ENCODE results near the gene ADARB2. TPM values are rescaled to one million over a fixed set of nuclear protein-coding genes. Genes with fewer than 3 reads are reported as not detected.
"Not testable (repeated sequence)": the region's sequence is repeated elsewhere in the genome, so short reads cannot be mapped to it uniquely, and the experiment has no call there.

ADARB2 gene
- total RNA-seq, 4 donors from 2014 or later = 0.32 to 1.6 (median 0.80) TPM

DNA sequence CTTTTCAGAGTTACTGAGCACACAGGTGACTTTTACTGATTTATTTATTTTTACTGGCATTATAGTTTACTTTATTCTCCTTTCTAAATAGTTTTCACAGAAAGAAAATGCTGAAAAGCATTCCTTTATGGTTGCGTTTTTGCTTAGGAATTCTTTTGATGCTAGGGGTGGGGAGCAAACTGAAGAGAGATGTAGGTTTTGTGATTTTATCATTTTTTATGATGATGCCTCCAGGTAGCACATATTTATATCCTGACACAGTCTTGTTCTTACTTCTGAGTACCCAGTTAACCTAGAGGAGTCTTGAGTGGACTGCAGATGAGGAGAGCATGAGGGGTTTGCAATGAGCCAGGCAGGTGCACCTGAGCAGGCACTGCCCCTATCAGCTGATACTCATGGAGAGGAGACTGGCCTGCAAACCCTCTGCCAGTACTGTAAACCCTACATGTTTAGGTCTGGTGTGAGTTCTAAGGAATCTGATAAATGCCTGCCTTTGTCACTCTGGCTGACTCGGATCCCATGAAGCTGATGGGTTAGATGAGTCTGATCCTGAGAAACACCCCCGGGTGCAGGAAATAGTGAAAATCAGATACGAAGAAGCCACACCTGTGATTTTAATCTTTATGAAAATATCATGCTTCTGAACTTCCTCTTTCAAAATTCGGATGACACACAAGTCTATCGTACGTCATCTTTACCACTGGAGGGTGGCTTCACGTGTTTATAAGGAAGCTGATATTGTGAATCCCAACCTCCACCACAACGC, 378.3 kb downstream of the ADARB2 start:
- no peak for TF ChIP-seq POLR2A (IDR thresholded peaks at IDR 0.05)
- TF ChIP-seq, protein P1, sequence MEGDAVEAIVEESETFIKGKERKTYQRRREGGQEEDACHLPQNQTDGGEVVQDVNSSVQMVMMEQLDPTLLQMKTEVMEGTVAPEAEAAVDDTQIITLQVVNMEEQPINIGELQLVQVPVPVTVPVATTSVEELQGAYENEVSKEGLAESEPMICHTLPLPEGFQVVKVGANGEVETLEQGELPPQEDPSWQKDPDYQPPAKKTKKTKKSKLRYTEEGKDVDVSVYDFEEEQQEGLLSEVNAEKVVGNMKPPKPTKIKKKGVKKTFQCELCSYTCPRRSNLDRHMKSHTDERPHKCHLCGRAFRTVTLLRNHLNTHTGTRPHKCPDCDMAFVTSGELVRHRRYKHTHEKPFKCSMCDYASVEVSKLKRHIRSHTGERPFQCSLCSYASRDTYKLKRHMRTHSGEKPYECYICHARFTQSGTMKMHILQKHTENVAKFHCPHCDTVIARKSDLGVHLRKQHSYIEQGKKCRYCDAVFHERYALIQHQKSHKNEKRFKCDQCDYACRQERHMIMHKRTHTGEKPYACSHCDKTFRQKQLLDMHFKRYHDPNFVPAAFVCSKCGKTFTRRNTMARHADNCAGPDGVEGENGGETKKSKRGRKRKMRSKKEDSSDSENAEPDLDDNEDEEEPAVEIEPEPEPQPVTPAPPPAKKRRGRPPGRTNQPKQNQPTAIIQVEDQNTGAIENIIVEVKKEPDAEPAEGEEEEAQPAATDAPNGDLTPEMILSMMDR (IDR thresholded peaks at IDR 0.05) = no peak
- no peak for TF ChIP-seq POLR2AphosphoS5 (IDR thresholded peaks at IDR 0.05)
- TF ChIP-seq EP300 (IDR thresholded peaks at IDR 0.05) = no peak
- Histone ChIP-seq H3K9me3 (no peaks in the 10 kb centered on the region), H3K36me3 (no peaks in the 10 kb centered on the region), H3K4me1 (peaks cover 2% of the 10 kb centered on the region), H3K27me3 (peaks cover 20% of the 10 kb centered on the region), H3K27ac (no peak overlapping the region), H3K4me3 (no peak overlapping the region)
- DNase-seq (ENCODE audit: low spot score in 2 of 2) = no peak
- WGBS = 61% methylated on average over 9 of the region's 9 CpGs

- Histone ChIP-seq H3K4me1 (peaks cover 2% of the 10 kb centered on the region), H3K4me3 (no peak overlapping the region), H3K36me3 (no peaks in the 10 kb centered on the region), H3K27me3 (peaks cover 20% of the 10 kb centered on the region), H3K9me3 (no peaks in the 10 kb centered on the region), H3K27ac (no peak overlapping the region)
- WGBS = 97% methylated on average over 5 of the region's 5 CpGs
- DNase-seq (ENCODE audit: low spot score in 2 of 2) = no peak
- no peak for TF ChIP-seq POLR2A (IDR thresholded peaks at IDR 0.05)
- no peak for TF ChIP-seq EP300 (IDR thresholded peaks at IDR 0.05)
- TF ChIP-seq POLR2AphosphoS5 (IDR thresholded peaks at IDR 0.05) = no peak
- TF ChIP-seq, protein P1 (IDR thresholded peaks at IDR 0.05) = no peak
These were observed 379.2 kb downstream of the ADARB2 start for GRCh38 chr10:1358147-1358546.

DNA sequence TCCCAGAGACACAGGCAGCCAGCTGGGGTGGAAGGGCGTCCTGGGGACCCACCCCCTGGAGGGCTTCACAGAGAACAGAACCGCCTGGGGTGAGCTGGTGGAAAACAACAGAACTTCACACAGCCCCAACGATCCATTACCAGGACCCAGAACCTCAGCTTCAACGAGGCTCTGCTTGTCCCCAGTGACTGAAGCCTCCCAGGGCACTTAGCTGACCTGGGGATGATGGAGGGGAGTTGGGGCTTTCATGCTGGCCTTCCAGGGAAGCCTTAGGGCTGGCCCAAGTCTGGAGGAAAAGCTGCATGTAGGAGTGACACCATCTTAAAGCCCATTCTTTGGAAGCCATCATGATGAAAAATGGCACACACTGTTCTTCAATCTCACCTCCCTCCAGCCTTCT, 381.0 kb downstream of the ADARB2 start:
- TF ChIP-seq POLR2A (IDR thresholded peaks at IDR 0.05) (no peak), POLR2AphosphoS5 (IDR thresholded peaks at IDR 0.05) (no peak), EP300 (IDR thresholded peaks at IDR 0.05) (no peak)
- TF ChIP-seq, protein P1 (IDR thresholded peaks at IDR 0.05) = no peak
- no peak overlapping the region for H3K27ac ChIP-seq
- H3K36me3 ChIP-seq = no peaks in the 10 kb centered on the region
- H3K27me3 ChIP-seq = peaks cover 20% of the 10 kb centered on the region
- H3K4me3 ChIP-seq = no peak overlapping the region
- WGBS = 67% methylated on average over 4 of the region's 4 CpGs
- peak in 1 of 2 donors; percentile 53 for DNase-seq (ENCODE audit: low spot score in 2 of 2)
- H3K9me3 ChIP-seq = no peaks in the 10 kb centered on the region
- H3K4me1 ChIP-seq = peaks cover 2% of the 10 kb centered on the region

GRCh38 chr10:1354809-1355710, 382.3 kb downstream of the ADARB2 start:
- Histone ChIP-seq H3K27ac (no peak overlapping the region), H3K36me3 (no peaks in the 10 kb centered on the region), H3K27me3 (peaks cover 11% of the 10 kb centered on the region), H3K9me3 (no peaks in the 10 kb centered on the region), H3K4me1 (no peaks in the 10 kb centered on the region), H3K4me3 (no peak overlapping the region)
- peak in 1 of 2 donors; percentile 32 for DNase-seq (ENCODE audit: low spot score in 2 of 2)
- 71% methylated on average over 7 of the region's 10 CpGs for WGBS
- TF ChIP-seq, protein P1 (IDR thresholded peaks at IDR 0.05) = no peak
- TF ChIP-seq POLR2A (IDR thresholded peaks at IDR 0.05) (no peak), POLR2AphosphoS5 (IDR thresholded peaks at IDR 0.05) (no peak), EP300 (IDR thresholded peaks at IDR 0.05) (no peak)

GRCh38 chr10:1352296-1352695, 385.0 kb downstream of the ADARB2 start:
- H3K27me3 ChIP-seq; H3K36me3 ChIP-seq; H3K27ac ChIP-seq; H3K9me3 ChIP-seq; DNase-seq (ENCODE audit: low spot score in 2 of 2); H3K4me3 ChIP-seq; H3K4me1 ChIP-seq: not testable (repeated sequence)
- WGBS = 91% methylated on average over 7 of the region's 7 CpGs

All from suprapubic skin (tissue), 4 donors.